HG03095 (cell line): ENCODE results near the gene KRTAP9-9.
"Not testable (repeated sequence)": the region's sequence is repeated elsewhere in the genome, so short reads cannot be mapped to it uniquely, and the experiment has no call there.

ENCODE experiments used
- ATAC-seq: cut with Tn5 transposase; IDR thresholded peaks from one replicate; pipeline ENCODE4 v1.9.1; 2021; ENCODE audit warnings: moderate library complexity; ENCODE audit not compliant: unreplicated experiment

KRTAP9-9 gene

DNA sequence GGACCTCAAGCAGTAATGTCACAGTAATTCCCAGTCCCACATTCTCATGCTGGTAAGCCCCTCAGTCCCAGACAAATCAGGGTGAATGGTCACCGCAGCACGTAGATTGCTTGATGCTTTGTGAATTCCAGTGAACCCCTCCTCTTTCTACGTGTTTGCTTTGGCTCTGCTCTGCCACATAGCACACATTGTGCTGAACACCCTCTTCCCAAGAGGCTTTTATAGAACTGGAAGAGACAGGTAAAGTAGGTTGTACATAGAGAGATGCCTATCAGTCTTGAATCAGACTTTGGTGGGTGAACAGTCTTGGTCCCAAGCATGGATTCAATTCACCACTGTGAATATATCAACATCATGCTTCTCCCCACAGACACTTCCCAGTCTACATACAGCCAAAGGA lies 9.4 kb downstream of the KRTAP9-9 start:
- ATAC-seq, result no peak

DNA sequence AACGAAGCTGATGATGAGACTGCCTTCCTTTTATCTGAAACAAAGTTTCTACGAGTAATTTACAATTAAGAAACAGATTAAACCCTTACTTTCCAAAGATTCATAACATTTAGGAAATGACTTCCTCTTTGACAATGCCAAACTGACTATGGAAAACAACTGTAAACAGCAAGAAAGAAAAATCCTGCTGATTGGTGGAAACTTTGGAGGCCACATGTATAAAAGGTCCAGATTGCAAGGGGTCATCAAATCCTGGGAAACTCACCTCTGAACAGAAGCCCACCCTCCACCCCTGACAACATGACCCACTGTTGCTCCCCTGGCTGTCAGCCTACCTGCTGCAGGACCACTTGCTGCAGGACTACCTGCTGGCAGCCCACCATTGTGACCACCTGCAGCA lies 9.9 kb downstream of the KRTAP9-9 start, which contains the start of gene KRTAP9-6:
Gene KRTAP9-6 (plus strand): TSS at position 301 of the 400 bp plus-strand sequence. CDS start 0 bp downstream, at position 301.
- no peak for ATAC-seq

DNA sequence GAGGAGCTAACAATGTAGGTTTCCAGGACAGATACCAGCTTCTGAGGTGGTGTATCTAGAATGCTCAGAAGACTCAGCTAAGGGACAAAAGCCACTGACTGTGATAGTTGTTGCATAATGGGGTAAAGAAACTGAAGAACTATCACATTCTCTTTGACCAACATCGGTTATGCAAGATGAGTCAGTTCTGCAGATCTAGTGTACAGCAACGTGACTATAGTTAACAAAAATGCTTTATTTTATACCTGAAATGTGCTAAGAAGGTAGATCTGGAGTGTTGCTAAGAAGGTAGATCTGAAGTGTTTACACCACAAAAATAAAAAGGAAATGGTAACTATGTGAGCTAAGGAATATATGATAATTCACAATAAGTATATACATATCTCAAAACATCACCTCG lies 12.5 kb downstream of the KRTAP9-9 start:
- no peak for ATAC-seq

DNA sequence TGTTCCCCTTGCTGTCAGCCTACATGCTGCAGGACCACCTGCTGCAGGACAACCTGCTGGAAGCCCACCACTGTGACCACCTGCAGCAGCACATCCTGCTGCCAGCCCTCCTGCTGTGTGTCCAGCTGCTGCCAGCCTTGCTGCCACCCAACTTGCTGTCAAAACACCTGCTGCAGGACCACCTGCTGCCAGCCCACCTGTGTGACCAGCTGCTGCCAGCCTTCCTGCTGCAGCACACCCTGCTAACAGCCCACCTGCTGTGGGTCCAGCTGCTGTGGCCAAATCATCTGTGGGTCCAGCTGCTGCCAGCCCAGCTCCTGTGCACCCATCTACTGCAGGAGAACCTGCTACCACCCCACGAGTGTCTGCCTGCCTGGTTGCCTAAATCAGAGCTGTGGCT lies 16.1 kb downstream of the KRTAP9-9 start:
- not testable (repeated sequence) for ATAC-seq

DNA sequence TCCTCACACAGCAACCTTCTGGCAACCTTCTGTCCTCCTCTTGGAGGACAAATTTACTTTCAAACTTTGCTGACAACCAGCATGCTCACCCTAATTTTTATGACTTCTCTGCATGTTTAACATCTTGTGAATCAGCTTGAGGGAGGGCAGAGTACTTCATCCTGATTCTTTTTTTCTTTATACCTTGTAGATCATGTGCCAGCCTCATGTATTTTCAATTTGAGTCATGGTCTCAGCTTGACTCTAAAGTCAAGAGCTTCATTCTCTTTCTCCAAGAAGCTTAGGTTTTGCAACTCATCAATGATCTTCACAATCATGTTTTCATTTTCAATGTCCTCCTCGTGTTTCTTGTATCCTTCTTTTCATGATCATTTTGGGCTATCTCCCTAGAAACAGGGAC lies 16.7 kb downstream of the KRTAP9-9 start:
- ATAC-seq, result no peak

DNA sequence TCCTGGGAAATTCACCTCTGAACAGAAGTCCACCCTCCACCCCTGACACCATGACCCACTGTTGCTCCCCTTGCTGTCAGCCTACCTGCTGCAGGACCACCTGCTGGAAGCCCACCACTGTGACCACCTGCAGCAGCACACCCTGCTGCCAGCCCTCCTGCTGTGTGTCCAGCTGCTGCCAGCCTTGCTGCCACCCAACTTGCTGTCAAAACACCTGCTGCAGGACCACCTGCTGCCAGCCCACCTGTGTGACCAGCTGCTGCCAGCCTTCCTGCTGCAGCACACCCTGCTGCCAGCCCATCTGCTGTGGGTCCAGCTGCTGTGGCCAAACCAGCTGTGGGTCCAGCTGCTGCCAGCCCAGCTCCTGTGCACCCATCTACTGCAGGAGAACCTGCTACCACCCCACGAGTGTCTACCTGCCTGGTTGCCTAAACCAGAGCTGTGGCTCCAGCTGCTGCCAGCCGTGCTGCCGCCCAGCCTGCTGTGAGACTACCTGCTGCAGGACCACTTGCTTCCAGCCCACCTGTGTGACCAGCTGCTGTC lies 20.5 kb downstream of the KRTAP9-9 start, which contains the start of gene KRTAP9-7:
Gene KRTAP9-7 (plus strand): TSS at position 51 of the 543 bp plus-strand sequence. CDS start 0 bp downstream, at position 51.
- ATAC-seq, result not testable (repeated sequence)

DNA sequence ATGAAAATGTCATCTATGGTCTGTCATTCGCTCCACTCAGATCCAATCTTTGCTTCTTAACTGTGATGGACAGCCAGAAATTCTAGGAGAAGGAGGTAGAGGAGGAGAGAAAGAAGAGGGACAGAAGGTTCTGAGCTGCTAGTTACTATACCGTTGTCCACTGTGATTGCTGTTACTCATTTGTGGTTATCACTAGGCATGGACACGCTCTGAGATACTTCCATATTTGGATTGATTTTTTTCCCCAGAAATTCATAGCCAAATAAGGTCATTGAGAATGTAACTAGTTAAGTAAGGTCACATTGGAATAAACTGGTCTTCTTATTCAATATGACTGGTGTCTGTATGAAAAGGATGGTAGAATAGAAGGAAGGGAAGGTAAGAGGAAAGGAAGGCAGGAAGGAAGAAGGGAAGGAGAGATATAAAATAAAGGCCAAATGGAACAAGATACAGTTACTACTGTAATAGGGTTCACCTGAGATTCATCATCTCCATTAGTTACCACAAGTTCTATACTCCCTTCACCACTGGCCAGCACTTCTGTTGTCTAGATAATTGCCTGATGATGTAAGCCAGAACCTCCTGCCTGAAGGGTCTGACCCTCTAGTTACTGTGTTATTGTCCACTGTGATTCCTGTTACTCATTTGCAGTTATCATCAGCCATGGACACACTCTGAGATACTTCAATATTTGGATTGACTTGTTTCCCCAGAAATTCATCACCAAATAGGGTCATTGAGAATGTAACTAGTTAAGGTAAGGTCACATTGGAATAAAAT lies 23.2 kb downstream of the KRTAP9-9 start:
- no peak for ATAC-seq

DNA sequence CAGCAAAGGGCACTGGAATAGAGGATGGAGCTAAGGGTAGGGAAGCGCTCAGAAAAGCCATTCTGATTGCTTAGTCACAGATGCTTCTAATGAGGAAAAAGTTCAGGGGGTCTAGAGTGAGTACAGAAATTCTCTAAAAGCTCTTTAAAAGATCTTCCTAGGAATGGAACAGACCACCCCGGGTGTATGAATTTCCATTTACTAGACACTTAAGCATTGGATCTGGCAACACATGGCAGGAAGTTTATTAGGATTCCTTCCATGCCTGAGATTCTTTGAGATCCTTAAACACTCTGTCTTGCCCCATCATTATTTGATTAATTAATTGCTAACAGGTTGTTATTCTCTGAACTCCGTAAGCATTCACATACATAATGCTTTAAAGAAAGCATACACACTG lies 28.9 kb downstream of the KRTAP9-9 start:
- no peak for ATAC-seq

DNA sequence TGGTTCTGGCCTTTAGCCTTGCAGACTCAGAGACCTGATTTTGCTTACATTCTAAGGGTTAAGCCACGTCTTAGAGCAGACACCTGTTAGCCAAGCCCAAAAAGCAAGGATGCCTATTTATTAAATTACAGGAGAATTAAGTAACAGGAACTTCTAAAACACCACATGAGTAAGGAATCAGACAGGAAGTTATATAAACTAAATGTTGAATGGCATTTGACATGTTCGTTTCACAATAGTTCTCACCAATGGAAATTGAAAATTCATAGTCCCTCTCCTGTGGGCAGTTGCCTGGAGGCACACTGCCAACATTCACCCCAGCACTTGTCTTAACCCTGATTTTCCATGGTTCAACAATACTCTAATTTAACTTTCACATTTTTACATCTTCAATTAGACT lies 29.4 kb downstream of the KRTAP9-9 start:
- ATAC-seq, result no peak

DNA sequence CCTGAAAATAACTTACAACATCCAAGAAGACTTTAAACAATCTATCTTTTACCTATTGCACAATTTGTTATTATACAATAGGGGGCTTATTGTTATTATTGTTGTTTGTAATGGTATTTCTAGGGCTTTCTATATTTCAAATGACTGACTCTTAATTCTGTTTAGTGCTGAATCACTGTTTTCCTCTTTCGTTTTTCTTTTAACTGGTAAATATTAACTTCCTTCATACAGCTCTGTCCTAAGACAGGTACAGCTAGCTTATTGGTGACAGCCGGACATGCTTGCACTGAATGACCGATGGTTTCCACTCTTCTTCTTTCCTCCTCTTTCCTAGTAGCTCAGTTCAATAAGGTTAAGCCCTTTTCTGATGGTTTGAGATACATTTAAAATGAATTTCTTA lies 31.9 kb downstream of the KRTAP9-9 start:
- ATAC-seq, result no peak

DNA sequence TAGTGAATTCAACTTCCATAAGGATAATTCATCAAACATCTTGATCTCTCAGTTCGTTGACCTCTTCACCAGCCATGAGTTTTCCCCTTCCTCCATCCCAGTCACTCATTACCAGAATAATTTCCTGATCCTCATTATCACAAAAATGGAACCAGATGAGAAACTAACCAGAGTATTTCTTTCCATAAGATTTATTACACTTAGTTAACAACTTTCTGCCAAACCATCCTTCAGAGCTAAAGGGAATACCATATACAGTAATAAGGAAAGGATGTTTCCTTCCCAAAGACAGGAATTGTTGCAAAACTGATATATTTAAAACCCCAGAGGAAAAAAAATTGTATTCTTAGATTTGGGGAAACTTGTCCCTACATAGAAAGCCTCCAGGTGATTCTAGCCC lies 38.8 kb downstream of the KRTAP9-9 start:
- no peak for ATAC-seq

DNA sequence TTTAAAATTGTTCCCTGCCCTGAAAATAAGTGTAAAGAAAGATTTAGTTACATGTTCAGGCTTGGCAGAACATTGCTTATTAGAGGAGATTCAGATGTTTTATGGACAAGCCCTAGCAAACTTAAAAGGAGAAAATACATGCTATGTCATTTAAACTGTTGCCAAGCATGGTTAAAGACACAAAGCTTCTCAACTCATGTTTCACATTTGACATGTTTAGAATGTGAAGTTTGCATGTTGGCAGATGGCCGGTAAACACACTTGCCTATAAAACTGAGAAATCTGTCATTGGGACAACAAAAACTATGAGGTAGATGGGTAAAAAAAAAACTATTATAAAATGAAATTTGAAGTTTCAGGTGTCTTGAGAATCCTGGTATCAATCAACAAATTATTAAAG lies 41.7 kb downstream of the KRTAP9-9 start:
- ATAC-seq, result no peak

DNA sequence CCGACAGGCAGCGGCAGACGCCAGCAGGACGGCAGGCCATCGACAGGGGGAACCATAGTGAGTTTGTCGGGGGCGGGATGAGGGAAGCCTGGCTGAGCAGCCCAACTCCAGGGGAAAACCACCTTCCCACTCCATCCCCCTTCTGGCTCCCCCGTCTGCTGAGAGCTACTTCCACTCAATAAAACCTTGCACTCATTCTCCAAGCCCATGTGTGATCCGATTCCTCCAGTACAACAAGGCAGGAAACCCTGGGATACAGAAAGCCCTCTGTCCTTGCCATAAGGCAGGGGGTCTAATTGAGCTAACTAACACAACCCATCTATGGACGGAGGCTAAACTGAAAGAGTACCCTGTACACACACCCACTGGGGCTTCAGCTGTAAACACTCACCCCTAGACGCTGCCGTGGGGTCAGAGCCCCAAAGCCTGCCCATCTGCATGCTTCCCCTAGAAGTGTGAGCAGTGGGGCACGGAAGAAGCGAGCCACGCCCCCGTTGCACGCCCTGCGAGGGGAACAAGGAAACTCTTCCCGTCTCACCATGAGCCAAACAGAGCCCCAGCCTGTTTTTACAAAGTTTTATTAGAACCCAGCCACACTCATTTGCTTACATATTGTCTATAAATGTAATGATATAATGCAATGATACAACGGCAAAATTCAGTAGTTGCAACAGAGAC lies 43.4 kb downstream of the KRTAP9-9 start:
- ATAC-seq, result no peak

DNA sequence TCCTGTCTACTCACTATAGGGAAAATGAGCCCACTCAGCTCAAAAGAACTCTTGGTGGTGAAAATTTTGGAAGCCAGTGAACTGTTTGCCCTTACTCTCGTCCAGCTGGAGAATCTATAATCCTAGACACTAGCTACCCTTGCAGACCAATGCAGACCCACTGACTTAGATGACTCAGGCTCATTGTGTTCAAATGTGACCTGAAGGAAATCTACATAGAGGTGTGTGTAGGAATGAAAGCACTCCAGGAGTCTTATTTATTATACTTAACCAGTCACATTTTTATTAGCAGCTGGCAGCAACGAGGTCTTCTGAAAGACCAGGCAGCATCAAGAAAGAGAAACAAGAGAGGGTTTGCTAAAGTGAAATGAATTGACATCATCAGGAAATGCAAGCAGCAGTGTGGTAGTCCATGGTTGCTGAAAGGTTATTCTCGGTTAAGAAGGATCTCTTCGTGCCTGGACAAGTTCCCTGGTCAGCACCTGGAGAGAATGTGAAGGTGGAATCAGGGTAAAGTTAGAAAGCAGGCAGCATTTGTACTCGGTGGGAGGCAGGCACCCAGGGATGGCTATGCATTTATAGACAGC lies 46.1 kb downstream of the KRTAP9-9 start:
- no peak for ATAC-seq

DNA sequence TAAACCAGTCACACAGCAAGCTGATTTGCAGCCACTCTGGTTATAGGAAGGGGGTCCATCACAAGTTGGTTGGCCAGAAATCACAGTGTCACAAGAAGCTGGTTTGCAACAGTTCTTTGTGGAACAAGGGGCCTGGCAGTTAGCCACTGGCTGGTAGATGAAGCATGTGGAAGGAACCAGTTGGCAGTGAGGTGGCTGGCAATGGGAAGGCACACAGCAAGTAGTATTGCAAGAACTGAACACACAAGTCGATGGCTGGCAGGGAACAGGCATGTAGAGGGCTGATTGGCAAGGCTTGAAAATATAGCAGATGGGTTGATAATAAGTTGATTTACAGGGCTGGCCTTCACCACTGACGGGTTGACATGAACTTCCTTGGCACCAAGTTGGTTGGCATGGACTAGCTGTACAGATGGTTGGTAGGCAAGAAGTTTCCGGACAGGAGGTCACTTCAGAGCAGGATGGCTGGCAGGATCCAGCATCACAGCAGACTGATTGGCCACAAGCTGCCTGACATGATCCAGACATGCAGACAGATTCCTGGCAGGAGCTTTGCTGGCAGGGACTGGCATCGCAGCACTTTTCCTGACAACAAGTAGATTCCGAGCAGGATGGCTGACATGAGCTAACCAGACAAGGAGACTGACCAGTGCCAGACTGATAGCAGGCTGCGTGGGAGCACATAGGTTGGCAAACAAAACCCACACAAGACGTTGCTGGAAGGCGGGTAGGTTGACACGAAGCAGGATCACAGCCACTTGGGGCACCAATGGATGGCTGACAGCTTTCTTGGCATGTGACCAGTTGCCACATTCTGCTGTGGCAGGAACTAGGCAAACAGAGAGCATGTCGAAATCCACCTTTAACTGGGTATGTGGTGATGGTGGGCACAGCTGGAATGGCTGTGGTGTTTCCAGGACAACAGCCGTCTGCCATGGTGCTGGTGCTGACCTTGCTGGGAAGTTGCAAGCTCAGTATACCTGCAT lies 47.0 kb downstream of the KRTAP9-9 start, which contains the start of gene KRTAP29-1:
Gene KRTAP29-1 (minus strand): TSS at position 936 of the 986 bp plus-strand sequence. CDS start 0 bp downstream, at position 936.
- no peak for ATAC-seq

DNA sequence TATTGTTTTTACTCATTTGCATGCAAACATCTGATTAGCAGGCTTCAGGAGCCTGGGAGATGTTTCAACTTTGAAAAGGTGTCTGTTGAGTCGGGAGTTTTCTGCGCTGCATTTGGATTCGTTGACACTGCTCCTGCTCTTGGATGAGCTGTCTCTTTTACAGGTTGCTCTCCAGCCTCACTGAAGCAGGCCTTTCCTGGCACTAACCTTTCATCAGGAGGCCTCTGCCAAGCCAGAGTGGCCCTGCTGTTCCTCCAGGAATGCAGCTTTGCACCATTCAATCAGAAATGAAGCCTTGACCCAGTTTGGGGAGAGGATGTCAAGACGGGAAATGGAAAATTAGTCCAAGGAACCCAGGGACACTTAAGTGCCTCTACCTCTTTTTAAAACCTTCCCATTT lies 47.8 kb downstream of the KRTAP9-9 start:
- ATAC-seq, result no peak

DNA sequence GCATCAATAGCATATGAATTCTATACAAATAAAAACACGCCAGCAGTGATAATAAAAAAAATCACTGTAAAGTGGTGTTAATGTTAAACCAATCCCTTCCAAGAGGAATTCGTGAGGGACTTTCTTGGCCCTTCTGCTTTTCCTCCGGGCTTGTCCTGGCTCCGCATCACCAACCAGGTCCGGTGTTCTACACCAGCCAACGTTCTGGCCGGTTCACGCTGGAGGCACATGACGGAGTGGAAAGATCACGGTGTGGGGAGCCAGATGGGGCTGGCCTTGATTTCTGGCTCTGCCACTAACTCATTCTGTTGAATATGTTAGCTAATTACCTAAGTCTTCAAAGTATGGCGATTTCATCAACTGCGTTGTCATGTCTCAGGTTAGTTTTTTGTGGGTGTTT lies 48.9 kb downstream of the KRTAP9-9 start:
- ATAC-seq, result no peak
